Prostate gland (tissue), 2 donors: Measurements from ENCODE around the gene SLC38A8.

ENCODE experiments used
- POLR2A ChIP-seq: fragments of 450-650 bp; IDR thresholded peaks from one replicate; pipeline ENCODE4 v1.6.1; 2016; ENCODE audit warnings: antibody characterized with exemption, mild to moderate bottlenecking
- POLR2AphosphoS5 ChIP-seq: sonication (generic); formaldehyde crosslinking; IDR thresholded peaks from one replicate; pipeline ENCODE4 v1.6.1; 2017; ENCODE audit warnings: antibody characterized with exemption
- TF ChIP-seq, protein P1 (sequence below), 4 experiments: fragments of 200-600 bp in 2 of 4; fragments of 450-650 bp in 2 of 4; sonication (generic) in 2 of 4; IDR thresholded peaks; 1 replicate in 3 of 4; 2 replicates in 1 of 4; pipeline ENCODE4 v1.5.1; 2016 to 2019; ENCODE audit warnings: antibody characterized with exemption in 4 of 4, mild to moderate bottlenecking in 2 of 4, moderate library complexity in 2 of 4

DNA sequence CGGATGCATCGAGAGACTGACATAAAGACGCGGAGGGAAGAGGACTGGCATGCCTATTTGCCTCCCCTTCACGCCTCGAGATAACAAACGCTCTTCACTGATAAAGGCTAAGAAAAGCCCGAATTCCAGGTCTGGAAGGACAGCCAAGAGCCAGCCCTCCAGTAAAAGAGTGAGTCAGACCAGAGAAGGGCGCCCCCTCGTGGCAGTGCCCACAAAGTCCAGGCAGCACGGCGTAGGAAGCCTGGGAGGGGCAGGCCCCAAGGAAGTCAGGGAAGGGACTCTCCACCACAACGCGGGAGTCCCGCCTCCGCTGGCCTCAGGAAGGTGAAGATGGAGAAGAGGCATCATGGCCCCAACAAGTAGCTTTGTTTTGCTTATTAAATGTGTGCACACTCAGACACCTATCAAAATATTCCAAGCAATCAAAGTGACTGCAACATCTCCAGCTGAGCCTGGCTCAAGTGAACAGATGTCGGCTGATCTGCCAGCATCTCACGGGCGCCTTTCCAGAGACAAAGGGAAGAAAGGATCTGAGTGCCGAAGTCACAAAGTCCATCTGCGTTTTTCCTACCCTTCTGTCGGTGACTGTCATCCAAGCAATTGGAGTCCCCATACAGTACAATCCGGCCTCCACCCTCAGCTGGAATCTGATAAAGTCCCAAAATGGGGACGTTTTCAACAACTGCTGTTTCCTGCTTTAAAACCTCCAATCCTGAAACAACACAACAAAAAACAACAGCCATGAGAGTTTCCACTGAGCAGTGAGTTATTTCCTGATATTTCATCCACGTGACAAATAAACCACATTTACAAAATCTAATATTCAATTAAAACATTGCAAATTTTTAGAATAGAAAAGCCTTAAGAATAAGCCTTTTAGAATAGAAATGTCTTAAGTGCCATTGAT is 20.4 kb upstream of the SLC38A8 start:
- TF ChIP-seq, protein P1, sequence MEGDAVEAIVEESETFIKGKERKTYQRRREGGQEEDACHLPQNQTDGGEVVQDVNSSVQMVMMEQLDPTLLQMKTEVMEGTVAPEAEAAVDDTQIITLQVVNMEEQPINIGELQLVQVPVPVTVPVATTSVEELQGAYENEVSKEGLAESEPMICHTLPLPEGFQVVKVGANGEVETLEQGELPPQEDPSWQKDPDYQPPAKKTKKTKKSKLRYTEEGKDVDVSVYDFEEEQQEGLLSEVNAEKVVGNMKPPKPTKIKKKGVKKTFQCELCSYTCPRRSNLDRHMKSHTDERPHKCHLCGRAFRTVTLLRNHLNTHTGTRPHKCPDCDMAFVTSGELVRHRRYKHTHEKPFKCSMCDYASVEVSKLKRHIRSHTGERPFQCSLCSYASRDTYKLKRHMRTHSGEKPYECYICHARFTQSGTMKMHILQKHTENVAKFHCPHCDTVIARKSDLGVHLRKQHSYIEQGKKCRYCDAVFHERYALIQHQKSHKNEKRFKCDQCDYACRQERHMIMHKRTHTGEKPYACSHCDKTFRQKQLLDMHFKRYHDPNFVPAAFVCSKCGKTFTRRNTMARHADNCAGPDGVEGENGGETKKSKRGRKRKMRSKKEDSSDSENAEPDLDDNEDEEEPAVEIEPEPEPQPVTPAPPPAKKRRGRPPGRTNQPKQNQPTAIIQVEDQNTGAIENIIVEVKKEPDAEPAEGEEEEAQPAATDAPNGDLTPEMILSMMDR (IDR thresholded peaks at IDR 0.05), result peak; percentile 58 to 83 (median 66)
- no peak for TF ChIP-seq POLR2A
- no peak for TF ChIP-seq POLR2AphosphoS5
